ENCODE results near the gene ZMYM5.
"Not testable (repeated sequence)": the region's sequence is repeated elsewhere in the genome, so short reads cannot be mapped to it uniquely, and the experiment has no call there.

Gene ZMYM5

GRCh38 chr13:19863323-19864023 lies at the start of gene ZMYM5:
Gene ZMYM5 (minus strand): TSS chr13:19863649. CDS start chr13:19852180, 11,469 bp downstream.
- CTCF ChIA-PET: interaction anchor here (0.5 to 1.2 kb wide), 3 partner anchors 11 to 68 kb away, joined by 3 to 6 read pairs (median 3); no protein-coding TSS in a partner anchor
- DNase-seq (ENCODE audit: extremely low spot score): peak; percentile 84
- POLR2A ChIA-PET: interaction anchor here (0.6 to 2.0 kb wide), 13 partner anchors 11 to 236 kb away, joined by 3 to 8 read pairs (median 4); no protein-coding TSS in a partner anchor
- TF ChIP-seq HDGF (IDR thresholded peaks at IDR 0.05; ENCODE audit: borderline replicate concordance) (peak; percentile 41; the same call in 1 of the 2 replicates), CTBP1 (IDR thresholded peaks at IDR 0.05; ENCODE audit: borderline replicate concordance) (no peak), TARDBP (IDR thresholded peaks at IDR 0.05) (no peak), ZNF384 (IDR thresholded peaks at IDR 0.05) (no peak), BHLHE40 (IDR thresholded peaks at IDR 0.05; ENCODE audit: borderline replicate concordance) (no peak), FOXA1 (IDR thresholded peaks at IDR 0.05) (no peak), FOXK2 (IDR thresholded peaks at IDR 0.05) (no peak), ARNT (IDR thresholded peaks at IDR 0.05) (no peak), PKNOX1 (IDR thresholded peaks at IDR 0.05) (peak; percentile 99)

- no peak for TF ChIP-seq ELF4 (IDR thresholded peaks at IDR 0.05)
- TF ChIP-seq FOXA1 (IDR thresholded peaks at IDR 0.05): no peak
- no peak for TF ChIP-seq PKNOX1 (IDR thresholded peaks at IDR 0.05)
- TF ChIP-seq HDGF (IDR thresholded peaks at IDR 0.05; ENCODE audit: borderline replicate concordance): no peak
- no peak for TF ChIP-seq LEF1 (IDR thresholded peaks at IDR 0.05; ENCODE audit: borderline replicate concordance)
- no peak for TF ChIP-seq L3MBTL2 (conservative IDR thresholded peaks at IDR 0.05)
- no peak for TF ChIP-seq FOXK2 (IDR thresholded peaks at IDR 0.05)
- TF ChIP-seq FOXM1 (IDR thresholded peaks at IDR 0.05; ENCODE audit: borderline replicate concordance): no peak
- no peak for TF ChIP-seq CTBP1 (IDR thresholded peaks at IDR 0.05; ENCODE audit: borderline replicate concordance)
- no peak for TF ChIP-seq ARNT (IDR thresholded peaks at IDR 0.05)
- POLR2A ChIA-PET: no interaction called here
- CTCF ChIA-PET: interaction anchor here (0.7 kb wide), 1 partner anchor 9 kb away, joined by 4 read pairs; no protein-coding TSS in a partner anchor
- no peak for DNase-seq (ENCODE audit: extremely low spot score)
These were observed 47.1 kb upstream of the ZMYM5 start for GRCh38 chr13:19910336-19911072.

- POLR2A ChIA-PET: no interaction called here
- no peak for TF ChIP-seq ARNT (IDR thresholded peaks at IDR 0.05)
- no peak for TF ChIP-seq PKNOX1 (IDR thresholded peaks at IDR 0.05)
- TF ChIP-seq HDGF (IDR thresholded peaks at IDR 0.05; ENCODE audit: borderline replicate concordance): no peak
- TF ChIP-seq FOXK2 (IDR thresholded peaks at IDR 0.05): no peak
- no peak for DNase-seq (ENCODE audit: extremely low spot score)
- CTCF ChIA-PET: no interaction called here
These were observed 45.0 kb upstream of the ZMYM5 start for GRCh38 chr13:19908350-19908986.

GRCh38 chr13:19905487-19906195 lies 42.2 kb upstream of the ZMYM5 start:
- DNase-seq (ENCODE audit: extremely low spot score); POLR2A ChIA-PET: not testable (repeated sequence)
- CTCF ChIA-PET: interaction anchor here (0.6 kb wide), 1 partner anchor 254 kb away, joined by 6 read pairs; no protein-coding TSS in a partner anchor

- DNase-seq (ENCODE audit: extremely low spot score): no peak
- CTCF ChIA-PET: no interaction called here
- no peak for TF ChIP-seq CTBP1 (IDR thresholded peaks at IDR 0.05; ENCODE audit: borderline replicate concordance)
- TF ChIP-seq HDGF (IDR thresholded peaks at IDR 0.05; ENCODE audit: borderline replicate concordance): no peak
- TF ChIP-seq SP1 (IDR thresholded peaks at IDR 0.05): no peak
- TF ChIP-seq FOXA1 (IDR thresholded peaks at IDR 0.05): no peak
- TF ChIP-seq TARDBP (IDR thresholded peaks at IDR 0.05): no peak
- TF ChIP-seq ARNT (IDR thresholded peaks at IDR 0.05): no peak
- TF ChIP-seq PKNOX1 (IDR thresholded peaks at IDR 0.05): no peak
- no peak for TF ChIP-seq FOXM1 (IDR thresholded peaks at IDR 0.05; ENCODE audit: borderline replicate concordance)
- TF ChIP-seq LEF1 (IDR thresholded peaks at IDR 0.05; ENCODE audit: borderline replicate concordance): no peak
- TF ChIP-seq FOXK2 (IDR thresholded peaks at IDR 0.05): no peak
- no peak for TF ChIP-seq L3MBTL2 (conservative IDR thresholded peaks at IDR 0.05)
- TF ChIP-seq ZNF384 (IDR thresholded peaks at IDR 0.05): no peak
- POLR2A ChIA-PET: no interaction called here
These were observed 26.6 kb upstream of the ZMYM5 start for GRCh38 chr13:19890030-19890429.
